ENCODE data around the gene CALCB.

GRCh38 chr11:15034687-15035267 lies 38.6 kb upstream of the CALCB start:
- no peak for TF ChIP-seq POLR2A (IDR thresholded peaks at IDR 0.05; ENCODE audit: low read depth, low read length)
- no peak for TF ChIP-seq POLR2AphosphoS5 (IDR thresholded peaks at IDR 0.05; ENCODE audit: low read depth, low read length)

All from GM12892 (cell line).